KMS-11 (cell line): ENCODE data around the gene PDZRN4.
"Not testable (repeated sequence)": the region's sequence is repeated elsewhere in the genome, so short reads cannot be mapped to it uniquely, and the experiment has no call there.

Experiments used
- H2AFZ ChIP-seq: fragments of 200-600 bp; sonication (generic); 2 replicates; pipeline ENCODE4 v1.6.1; 2016; ENCODE audit warnings: antibody characterized with exemption, mixed run types, low read depth
- H3K27ac ChIP-seq: fragments of 200-600 bp; sonication (generic); 2 replicates; pipeline ENCODE4 v1.6.1; 2016; ENCODE audit warnings: mild to moderate bottlenecking, mixed run types
- H3K27me3 ChIP-seq: fragments of 200-600 bp; sonication (generic); 2 replicates; pipeline ENCODE4 v1.6.1; 2017; ENCODE audit warnings: mild to moderate bottlenecking, low read depth, mixed run types, moderate library complexity; ENCODE audit not compliant: insufficient read depth
- H3K36me3 ChIP-seq: fragments of 200-600 bp; sonication (generic); 2 replicates; pipeline ENCODE4 v1.6.1; 2017; ENCODE audit warnings: mild to moderate bottlenecking, mixed run types; ENCODE audit not compliant: insufficient read depth
- H3K4me1 ChIP-seq: fragments of 200-600 bp; sonication (generic); 2 replicates; pipeline ENCODE4 v1.6.1; 2016; ENCODE audit warnings: mild to moderate bottlenecking, low read depth, mixed run types; ENCODE audit not compliant: poor library complexity, severe bottlenecking
- H3K4me2 ChIP-seq: fragments of 200-600 bp; sonication (generic); 2 replicates; pipeline ENCODE4 v1.7.0; 2016; ENCODE audit warnings: mild to moderate bottlenecking, mixed run types
- H3K4me3 ChIP-seq: fragments of 200-600 bp; sonication (generic); IDR thresholded peaks from 2 replicates; pipeline ENCODE4 v1.6.1; 2017; ENCODE audit warnings: low read depth, low read length, mixed read lengths; ENCODE audit not compliant: insufficient read depth
- H3K79me2 ChIP-seq: fragments of 200-600 bp; sonication (generic); 2 replicates; pipeline ENCODE4 v1.6.1; 2016; ENCODE audit warnings: low read depth, mixed run types; ENCODE audit not compliant: insufficient read depth
- H3K9ac ChIP-seq: fragments of 200-600 bp; sonication (generic); 2 replicates; pipeline ENCODE4 v1.6.1; 2016; ENCODE audit warnings: mild to moderate bottlenecking, mixed run types
- H4K20me1 ChIP-seq: fragments of 200-600 bp; sonication (generic); 2 replicates; pipeline ENCODE4 v1.6.1; 2016; ENCODE audit warnings: mild to moderate bottlenecking, mixed run types; ENCODE audit not compliant: insufficient read depth
- TF ChIP-seq, protein P1 (sequence below): fragments of 200-600 bp; sonication (generic); conservative IDR thresholded peaks from 2 replicates; pipeline ENCODE4 v1.6.1; 2017; ENCODE audit warnings: low read depth, mild to moderate bottlenecking, antibody characterized with exemption, low read length, moderate library complexity, mixed read lengths

The PDZRN4 gene

DNA sequence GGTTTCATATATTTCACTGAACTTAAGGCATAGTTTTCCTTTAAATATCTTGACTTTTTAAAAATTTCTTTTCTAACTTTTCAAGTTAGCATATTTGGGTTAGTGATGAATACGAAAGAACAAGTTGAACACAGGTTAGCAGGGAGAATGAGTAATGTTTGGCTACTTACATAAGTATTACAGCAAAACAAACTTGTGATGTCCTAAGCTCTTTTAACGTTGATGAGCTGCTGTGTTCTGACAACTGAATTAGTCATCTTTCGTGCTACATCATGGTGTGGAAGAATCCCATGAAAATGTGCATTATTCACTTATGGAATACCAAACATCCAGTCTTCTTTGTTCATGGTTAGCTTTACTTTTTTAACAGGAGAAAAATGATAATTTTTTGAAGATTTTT lies 36.3 kb upstream of the PDZRN4 start:
- Histone ChIP-seq H3K4me3 (no peak overlapping the region), H3K4me1 (no peaks in the 10 kb centered on the region), H3K36me3 (no peaks in the 10 kb centered on the region), H3K27me3 (no peaks in the 10 kb centered on the region), H2AFZ (no peak overlapping the region), H3K4me2 (no peak overlapping the region), H3K79me2 (no peaks in the 10 kb centered on the region), H3K27ac (no peak overlapping the region), H3K9ac (no peak overlapping the region), H4K20me1 (no peaks in the 10 kb centered on the region)
- TF ChIP-seq, protein P1, sequence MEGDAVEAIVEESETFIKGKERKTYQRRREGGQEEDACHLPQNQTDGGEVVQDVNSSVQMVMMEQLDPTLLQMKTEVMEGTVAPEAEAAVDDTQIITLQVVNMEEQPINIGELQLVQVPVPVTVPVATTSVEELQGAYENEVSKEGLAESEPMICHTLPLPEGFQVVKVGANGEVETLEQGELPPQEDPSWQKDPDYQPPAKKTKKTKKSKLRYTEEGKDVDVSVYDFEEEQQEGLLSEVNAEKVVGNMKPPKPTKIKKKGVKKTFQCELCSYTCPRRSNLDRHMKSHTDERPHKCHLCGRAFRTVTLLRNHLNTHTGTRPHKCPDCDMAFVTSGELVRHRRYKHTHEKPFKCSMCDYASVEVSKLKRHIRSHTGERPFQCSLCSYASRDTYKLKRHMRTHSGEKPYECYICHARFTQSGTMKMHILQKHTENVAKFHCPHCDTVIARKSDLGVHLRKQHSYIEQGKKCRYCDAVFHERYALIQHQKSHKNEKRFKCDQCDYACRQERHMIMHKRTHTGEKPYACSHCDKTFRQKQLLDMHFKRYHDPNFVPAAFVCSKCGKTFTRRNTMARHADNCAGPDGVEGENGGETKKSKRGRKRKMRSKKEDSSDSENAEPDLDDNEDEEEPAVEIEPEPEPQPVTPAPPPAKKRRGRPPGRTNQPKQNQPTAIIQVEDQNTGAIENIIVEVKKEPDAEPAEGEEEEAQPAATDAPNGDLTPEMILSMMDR: no peak

DNA sequence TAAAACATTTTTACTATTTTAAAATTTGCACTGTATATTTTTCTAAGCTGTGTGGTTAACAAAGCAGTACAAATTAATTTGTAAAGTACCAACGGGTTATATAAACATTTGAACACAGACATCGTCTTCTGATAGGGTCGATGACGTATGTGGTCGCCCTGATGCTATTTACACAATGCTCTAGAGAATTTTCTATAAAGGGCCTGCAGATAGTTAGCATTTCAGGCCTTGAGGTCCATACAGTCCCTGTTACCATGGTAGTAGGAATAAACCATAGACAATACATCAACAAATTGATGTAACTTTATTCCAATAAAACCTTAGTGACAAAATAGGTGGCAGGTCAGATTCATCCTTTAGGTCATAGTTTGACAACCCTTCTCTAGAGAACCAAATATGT lies 25.7 kb upstream of the PDZRN4 start:
- Histone ChIP-seq H3K4me1 (no peaks in the 10 kb centered on the region), H2AFZ (no peak overlapping the region), H3K9ac (no peak overlapping the region), H3K36me3 (no peaks in the 10 kb centered on the region), H4K20me1 (no peaks in the 10 kb centered on the region), H3K4me2 (no peak overlapping the region), H3K4me3 (no peak overlapping the region), H3K79me2 (no peaks in the 10 kb centered on the region), H3K27me3 (no peaks in the 10 kb centered on the region), H3K27ac (no peak overlapping the region)
- TF ChIP-seq, protein P1: no peak

DNA sequence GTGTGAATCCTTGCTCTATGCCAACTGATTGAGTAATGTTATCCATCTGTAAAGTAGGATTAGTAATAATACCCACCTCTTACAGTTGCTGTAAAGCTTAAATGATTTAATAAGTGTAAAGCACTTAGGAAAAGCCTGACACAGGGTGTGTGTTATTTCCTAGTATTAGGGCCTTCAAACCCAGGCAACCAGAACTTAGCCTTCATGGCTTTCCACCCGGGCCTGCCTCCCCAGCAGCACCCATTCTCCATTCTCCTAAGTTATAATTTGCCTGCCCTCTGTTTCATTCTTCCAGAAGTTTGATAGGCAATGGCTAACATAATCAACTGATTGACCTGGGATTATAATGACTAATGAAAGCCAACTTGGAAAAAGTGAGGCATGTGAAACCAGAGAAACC lies 20.4 kb upstream of the PDZRN4 start:
- no peaks in the 10 kb centered on the region for H4K20me1 ChIP-seq
- TF ChIP-seq, protein P1: no peak
- H2AFZ ChIP-seq: no peak overlapping the region
- no peak overlapping the region for H3K4me3 ChIP-seq
- H3K4me1 ChIP-seq: no peaks in the 10 kb centered on the region
- no peak overlapping the region for H3K27ac ChIP-seq
- no peaks in the 10 kb centered on the region for H3K79me2 ChIP-seq
- no peaks in the 10 kb centered on the region for H3K36me3 ChIP-seq
- H3K4me2 ChIP-seq: no peak overlapping the region
- no peak overlapping the region for H3K9ac ChIP-seq
- H3K27me3 ChIP-seq: no peaks in the 10 kb centered on the region

DNA sequence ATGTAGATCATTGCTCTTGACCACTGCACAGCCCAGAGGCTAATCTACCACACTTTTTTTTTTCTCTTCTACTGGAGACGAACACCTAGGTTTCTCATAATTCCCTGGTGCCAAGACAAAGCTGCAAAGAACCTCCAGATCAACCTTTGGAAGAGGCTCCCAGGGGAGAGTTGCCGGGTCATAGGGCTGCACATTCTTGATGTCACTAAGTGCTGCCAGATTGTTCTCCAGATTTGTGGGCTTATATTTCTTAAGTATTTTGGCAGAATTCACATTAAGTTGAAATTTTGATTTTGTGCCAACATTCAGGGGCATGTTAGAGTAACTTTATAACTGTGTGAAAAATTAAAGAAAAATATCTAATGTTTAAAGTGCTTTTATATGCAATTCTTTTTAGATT lies 13.5 kb upstream of the PDZRN4 start:
- Histone ChIP-seq H2AFZ (no peak overlapping the region), H3K9ac (no peak overlapping the region), H4K20me1 (no peaks in the 10 kb centered on the region), H3K4me3 (no peak overlapping the region), H3K79me2 (no peaks in the 10 kb centered on the region), H3K27me3 (no peaks in the 10 kb centered on the region), H3K27ac (no peak overlapping the region), H3K36me3 (no peaks in the 10 kb centered on the region), H3K4me1 (no peaks in the 10 kb centered on the region), H3K4me2 (no peak overlapping the region)
- TF ChIP-seq, protein P1: no peak

DNA sequence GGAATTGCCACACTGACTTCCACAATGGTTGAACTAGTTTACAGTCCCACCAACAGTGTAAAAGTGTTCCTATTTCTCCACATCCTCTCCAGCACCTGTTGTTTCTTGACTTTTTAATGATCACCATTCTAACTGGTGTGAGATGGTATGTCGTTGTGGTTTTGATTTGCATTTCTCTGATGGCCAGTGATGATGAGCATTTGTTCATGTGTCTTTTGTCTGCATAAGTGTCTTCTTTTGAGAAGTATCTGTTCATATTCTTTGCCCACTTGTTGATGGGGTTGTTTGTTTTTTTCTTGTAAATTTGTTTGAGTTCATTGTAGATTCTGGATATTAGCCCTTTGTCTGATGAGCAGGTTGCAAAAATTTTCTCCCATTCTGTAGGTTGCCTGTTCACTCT lies 8.6 kb upstream of the PDZRN4 start:
- not testable (repeated sequence) for H2AFZ ChIP-seq, H3K4me2 ChIP-seq, H3K9ac ChIP-seq, H3K79me2 ChIP-seq, H3K4me3 ChIP-seq, H4K20me1 ChIP-seq, H3K27ac ChIP-seq, H3K4me1 ChIP-seq, H3K36me3 ChIP-seq, H3K27me3 ChIP-seq
